NCI-H345 treated with DMSO at 0.1 percent for 48 hours (cell line): ENCODE data around the gene CAMK2A.

Experiments
- DNase-seq: peaks from one replicate; lab custom pipeline; 2025; ENCODE audit not compliant: unreplicated experiment; lab: John Stamatoyannopoulos, UW

CAMK2A gene

DNA sequence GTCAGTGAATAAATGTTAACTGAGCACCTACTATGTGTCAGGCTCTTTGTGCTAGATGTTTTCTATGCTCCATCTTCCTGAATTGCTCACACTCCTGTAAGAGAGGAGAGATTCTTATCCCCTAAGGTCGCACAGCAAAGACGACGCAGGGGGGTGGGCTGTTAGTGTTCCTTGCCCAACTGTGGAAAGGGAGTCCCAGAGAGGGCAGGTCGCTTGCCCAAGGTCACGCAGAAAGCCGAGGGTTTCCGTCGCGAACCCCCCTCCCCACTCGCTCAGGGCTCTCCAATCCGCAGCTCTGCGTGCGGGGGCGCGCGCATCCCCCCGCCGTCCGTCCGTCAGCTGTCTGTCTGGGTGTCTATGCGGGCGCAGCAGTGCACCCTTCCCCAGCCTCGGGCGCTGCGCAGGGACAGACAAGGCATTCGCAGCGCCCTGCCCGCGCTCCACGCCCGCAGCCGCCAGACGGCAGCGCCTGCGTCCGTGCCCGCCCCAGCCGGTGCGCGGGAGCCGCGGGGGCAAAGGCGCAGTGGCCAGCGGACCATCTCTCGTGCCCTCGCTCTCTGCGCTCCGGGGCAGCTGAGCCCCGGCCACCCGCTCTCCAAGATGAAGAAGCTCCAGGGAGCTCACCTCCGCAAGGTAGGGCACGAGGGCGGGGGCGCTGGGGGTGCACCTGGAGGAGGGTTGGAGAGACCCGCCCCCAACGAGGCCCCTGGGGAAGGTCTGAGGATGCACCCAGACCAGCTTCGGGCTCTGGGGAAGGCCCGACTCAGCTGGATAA, 99.7 kb downstream of the CAMK2A start, which contains the start of gene SLC6A7:
Gene SLC6A7, plus strand, starts transcription at position 335 of the 775 bp plus-strand sequence. Its CDS starts 266 bp downstream, at position 601.
- no peak for DNase-seq

- no peak for DNase-seq
Measured at GRCh38 chr5:150189326-150189725, 100.2 kb downstream of the CAMK2A start.

- no peak for DNase-seq
Measured at GRCh38 chr5:150188146-150188842, 101.3 kb downstream of the CAMK2A start.

DNA sequence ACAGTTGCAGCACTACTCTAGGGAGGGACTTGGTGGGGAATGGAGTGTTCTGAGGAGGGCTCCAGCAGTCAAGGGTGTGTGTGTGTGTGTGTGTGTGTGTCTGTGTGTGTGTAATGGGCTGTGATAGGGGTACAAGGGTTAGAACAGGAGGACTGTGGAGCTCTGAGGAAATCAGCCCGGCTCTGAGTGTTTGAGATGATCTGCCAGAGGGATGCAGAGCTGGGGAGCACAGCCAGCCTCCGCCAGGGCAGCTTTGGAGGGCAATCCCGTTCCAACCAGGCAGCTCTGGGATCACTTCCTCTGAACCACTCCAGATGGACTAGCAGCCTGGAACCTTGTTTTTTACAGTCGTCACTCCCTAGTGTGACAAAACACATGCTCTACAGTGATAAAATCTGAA, 102.7 kb downstream of the CAMK2A start:
- DNase-seq, result no peak

GRCh38 chr5:150186137-150186536, 103.4 kb downstream of the CAMK2A start:
- no peak for DNase-seq

GRCh38 chr5:150184990-150185912, 104.3 kb downstream of the CAMK2A start:
- DNase-seq, result no peak

DNA sequence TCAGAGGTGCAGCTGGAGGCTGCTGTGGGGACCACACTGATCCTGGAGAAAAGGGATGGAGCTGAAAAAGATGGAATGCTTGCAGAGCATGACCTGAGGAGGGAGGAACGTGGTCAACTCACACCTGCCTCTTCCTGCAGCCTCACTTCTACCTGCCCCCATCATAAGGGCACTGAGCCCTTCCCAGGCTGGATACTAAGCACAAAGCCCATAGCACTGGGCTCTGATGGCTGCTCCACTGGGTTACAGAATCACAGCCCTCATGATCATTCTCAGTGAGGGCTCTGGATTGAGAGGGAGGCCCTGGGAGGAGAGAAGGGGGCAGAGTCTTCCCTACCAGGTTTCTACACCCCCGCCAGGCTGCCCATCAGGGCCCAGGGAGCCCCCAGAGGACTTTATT, 105.6 kb downstream of the CAMK2A start:
- no peak for DNase-seq

- no peak for DNase-seq
Measured at GRCh38 chr5:150183436-150183835, 106.1 kb downstream of the CAMK2A start.

DNA sequence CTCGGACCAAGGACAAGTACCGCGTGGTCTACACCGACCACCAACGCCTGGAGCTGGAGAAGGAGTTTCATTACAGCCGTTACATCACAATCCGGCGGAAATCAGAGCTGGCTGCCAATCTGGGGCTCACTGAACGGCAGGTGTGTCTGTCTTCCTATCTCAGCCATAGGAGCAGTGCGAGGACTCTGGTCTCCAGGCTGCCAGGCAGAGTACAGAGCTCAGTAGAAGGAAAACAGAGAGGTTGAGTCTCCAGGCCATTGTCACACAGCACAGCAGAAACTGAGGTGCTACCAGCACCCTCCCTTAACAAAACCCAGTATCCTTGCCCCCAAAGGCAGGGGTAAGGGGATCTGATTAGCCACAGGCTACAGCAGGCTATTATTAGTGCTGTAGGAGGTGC, 106.8 kb downstream of the CAMK2A start:
- DNase-seq, result no peak

- no peak for DNase-seq
Measured at GRCh38 chr5:150181766-150182545, 107.6 kb downstream of the CAMK2A start.

DNA sequence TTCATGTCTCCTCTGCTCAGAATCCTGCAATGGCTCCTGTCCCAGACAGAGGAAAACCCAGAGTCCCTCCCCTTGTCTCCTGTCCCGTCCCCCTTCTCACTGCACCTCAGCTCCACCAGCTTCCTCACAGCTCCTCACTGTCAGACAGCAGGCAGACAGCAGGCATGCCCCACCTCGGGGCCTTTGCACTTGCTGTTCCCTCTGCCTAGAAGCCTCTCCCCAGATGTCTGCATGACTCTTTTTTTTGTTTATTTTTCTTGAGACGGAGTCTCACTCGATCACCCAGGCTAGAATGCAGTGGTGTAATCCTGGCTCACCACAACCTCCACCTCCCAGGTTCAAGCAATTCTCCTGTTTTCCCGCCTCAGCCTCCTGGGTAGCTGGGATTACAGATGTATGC, 108.5 kb downstream of the CAMK2A start:
- no peak for DNase-seq

DNA sequence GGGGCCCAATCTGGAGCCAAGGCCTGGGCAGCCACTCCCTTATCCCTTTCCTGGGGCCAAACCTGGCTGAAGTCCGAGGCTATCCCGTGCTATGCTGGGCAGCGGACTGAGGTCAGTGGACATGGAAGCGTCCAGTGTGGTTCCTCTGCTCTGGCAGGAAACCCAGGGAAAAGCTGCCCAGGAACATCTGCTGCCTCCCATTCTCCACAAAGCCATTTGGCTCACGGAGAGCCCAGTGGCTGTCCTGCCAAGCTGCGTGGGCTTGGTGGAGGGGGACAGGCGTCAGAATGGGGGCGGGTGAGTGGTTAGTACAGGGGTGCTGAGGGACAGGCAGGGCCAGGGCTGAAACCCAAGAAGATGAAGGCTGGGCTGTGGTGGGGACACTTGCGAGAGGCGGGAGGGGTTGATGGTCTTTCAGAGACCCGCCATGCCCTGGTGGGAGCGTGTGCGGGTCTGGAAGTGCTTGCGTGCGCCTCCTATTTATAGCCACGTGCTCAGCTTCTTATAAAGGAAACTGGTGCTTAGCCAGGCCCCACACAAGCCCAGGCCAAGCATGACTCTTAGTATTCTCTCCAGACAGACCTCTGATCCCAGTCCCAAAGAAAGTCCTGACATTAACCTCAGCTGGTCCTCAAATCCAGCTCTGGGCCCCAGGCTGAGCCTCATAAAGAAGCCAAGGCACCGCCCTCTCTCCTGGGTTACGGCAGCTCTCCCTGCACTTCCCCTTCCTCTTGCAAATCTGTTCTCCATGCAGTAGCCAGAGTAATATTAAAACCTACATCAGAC, 109.1 kb downstream of the CAMK2A start:
- no peak for DNase-seq

DNA sequence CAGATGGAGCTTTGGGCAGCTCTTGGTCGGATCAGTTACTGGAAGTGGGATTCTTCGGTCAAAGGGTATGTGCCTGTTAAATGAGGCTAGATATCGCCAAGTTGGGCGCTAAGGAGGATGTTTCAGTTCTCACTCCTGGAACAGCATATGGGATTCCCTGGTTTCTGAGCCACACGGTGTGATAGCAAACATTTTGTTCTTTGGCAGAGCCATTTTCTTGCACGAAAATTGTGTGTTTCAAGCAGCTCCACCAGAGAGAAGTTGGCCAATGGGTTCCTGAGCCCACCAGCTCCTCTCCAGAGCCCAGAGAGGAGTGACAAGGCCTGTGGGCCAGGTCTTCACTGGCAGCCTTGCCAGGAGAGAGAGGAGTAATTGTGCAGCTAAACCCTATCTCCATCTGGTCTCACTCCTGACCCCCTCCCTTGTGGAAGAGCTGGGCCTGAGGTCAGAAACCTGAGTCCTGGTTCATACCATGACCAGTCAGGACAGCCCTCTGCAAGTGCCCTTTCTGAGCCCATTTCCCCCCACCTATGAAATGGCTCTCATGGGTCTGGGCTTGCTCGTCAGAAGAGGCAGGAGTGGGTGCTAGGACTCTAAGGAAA, 110.5 kb downstream of the CAMK2A start:
- DNase-seq, result no peak

DNA sequence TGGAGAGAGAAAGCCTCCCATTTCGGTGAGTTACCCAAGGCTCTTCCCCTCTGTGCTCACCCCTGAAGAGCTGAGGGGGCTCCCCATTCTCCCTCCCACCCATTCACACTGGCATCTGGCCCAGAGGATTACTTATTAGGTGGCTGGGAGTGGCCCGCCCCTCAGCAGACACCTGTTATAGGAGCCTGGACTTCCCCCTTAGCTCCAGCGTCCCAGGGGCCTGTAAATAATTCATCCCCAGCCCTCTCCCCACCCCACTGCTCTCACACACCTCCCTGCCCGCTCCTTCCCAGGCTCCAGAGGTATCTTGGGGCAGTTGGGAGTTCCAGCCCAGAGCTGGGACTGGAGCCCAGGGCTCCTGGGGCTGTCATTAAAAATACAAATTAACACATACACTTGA, 111.3 kb downstream of the CAMK2A start:
- DNase-seq, result no peak

DNA sequence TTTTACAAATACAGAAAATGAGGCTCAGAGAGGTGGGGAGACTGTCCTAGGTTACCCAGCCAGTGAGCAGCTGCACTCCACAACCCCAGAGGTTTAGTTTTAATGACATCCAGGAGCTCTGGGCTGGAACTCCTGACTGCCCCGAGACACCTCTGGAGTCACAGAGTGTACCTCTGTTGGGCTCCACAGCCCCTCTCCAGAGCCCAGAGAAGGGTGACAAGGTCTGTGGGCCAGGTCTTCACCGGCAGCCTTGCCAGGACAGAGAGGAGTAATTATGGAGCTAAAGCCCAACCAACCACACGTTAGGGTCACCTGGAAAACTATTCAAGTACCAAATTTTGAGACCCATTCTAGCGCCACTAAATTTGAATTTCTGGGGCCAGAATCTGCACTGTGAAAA, 111.9 kb downstream of the CAMK2A start:
- no peak for DNase-seq

DNA sequence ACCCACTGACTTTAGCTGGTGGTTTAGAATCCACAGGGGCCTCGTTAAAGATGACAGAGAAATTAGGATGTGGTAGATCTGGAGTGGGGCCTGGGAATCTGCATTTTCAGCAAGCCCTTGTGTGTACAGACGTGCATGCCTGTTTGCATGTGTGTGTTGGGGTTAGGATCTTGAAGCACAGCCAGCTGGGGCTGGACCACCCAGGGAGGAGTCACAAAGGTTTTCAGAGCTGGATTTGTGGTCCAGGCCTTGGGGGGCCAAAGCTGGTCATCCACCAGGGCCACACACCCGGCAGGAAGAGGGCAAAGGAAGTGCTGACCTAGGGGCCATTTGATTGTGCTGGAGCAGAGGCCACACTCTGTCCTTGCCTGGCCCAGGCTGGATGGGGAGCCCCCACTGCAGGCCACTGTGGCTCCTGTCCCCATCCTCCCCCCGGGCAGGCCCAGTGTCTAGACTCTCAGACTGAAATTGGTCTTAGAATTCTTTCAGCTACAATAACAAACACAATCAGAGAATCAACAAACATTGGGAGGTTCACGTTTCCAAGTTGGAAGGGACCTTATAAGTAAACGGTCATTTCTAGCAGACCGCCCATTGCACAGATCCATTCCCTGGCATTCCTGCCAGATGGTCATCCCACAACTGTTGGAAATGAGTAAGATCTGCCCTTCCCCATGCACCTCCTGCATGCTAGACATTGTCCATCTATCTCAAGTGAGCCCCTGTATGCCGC, 112.7 kb downstream of the CAMK2A start:
- DNase-seq, result no peak

GRCh38 chr5:150175536-150175935, 114.0 kb downstream of the CAMK2A start:
- no peak for DNase-seq

GRCh38 chr5:150175076-150175475, 114.5 kb downstream of the CAMK2A start:
- no peak for DNase-seq

- no peak for DNase-seq
Measured at GRCh38 chr5:150174285-150174684, 115.3 kb downstream of the CAMK2A start.
